Measurements from ENCODE around the gene PABPN1L.
A peak's percentile ranks its signal among the peaks of the same experiment; 100 is the strongest.

Gene PABPN1L

GRCh38 chr16:88830783-88831182, 35.7 kb downstream of the PABPN1L start:
- Histone ChIP-seq H3K27ac (ENCODE audit: poor library complexity, severe bottlenecking) (no peak overlapping the region), H3K36me3 (ENCODE audit: low read depth) (no peaks in the 10 kb centered on the region; the same call in 1 of the 2 replicates), H3K4me3 (ENCODE audit: severe bottlenecking) (no peak overlapping the region), H3K4me1 (ENCODE audit: insufficient read depth, poor library complexity, severe bottlenecking) (peaks cover 6% of the 10 kb centered on the region), H3K9me3 (ENCODE audit: severe bottlenecking) (no peaks in the 10 kb centered on the region), H3K27me3 (ENCODE audit: insufficient read depth, poor library complexity, severe bottlenecking) (no peaks in the 10 kb centered on the region)
- ATAC-seq (ENCODE audit: low read depth) = no peak
- TF ChIP-seq CTCF (IDR thresholded peaks at IDR 0.05; ENCODE audit: poor library complexity, severe bottlenecking) = no peak
- DNase-seq (ENCODE audit: low spot score) = no peak

GRCh38 chr16:88830258-88830657, 36.2 kb downstream of the PABPN1L start:
- peaks cover 6% of the 10 kb centered on the region for H3K4me1 ChIP-seq (ENCODE audit: insufficient read depth, poor library complexity, severe bottlenecking)
- ATAC-seq (ENCODE audit: low read depth) (no peak), DNase-seq (ENCODE audit: low spot score) (no peak)
- TF ChIP-seq CTCF (IDR thresholded peaks at IDR 0.05; ENCODE audit: poor library complexity, severe bottlenecking) = no peak
- H3K4me3 ChIP-seq (ENCODE audit: severe bottlenecking) = no peak overlapping the region
- H3K9me3 ChIP-seq (ENCODE audit: severe bottlenecking) = no peaks in the 10 kb centered on the region
- H3K27me3 ChIP-seq (ENCODE audit: insufficient read depth, poor library complexity, severe bottlenecking) = no peaks in the 10 kb centered on the region
- H3K36me3 ChIP-seq (ENCODE audit: low read depth) = no peaks in the 10 kb centered on the region; the same call in 1 of the 2 replicates
- no peak overlapping the region for H3K27ac ChIP-seq (ENCODE audit: poor library complexity, severe bottlenecking)

- Histone ChIP-seq H3K9me3 (ENCODE audit: severe bottlenecking) (no peaks in the 10 kb centered on the region), H3K27me3 (ENCODE audit: insufficient read depth, poor library complexity, severe bottlenecking) (no peaks in the 10 kb centered on the region), H3K36me3 (ENCODE audit: low read depth) (no peaks in the 10 kb centered on the region), H3K4me1 (ENCODE audit: insufficient read depth, poor library complexity, severe bottlenecking) (peaks cover 6% of the 10 kb centered on the region), H3K4me3 (ENCODE audit: severe bottlenecking) (no peak overlapping the region), H3K27ac (ENCODE audit: poor library complexity, severe bottlenecking) (no peak overlapping the region)
- DNase-seq (ENCODE audit: low spot score) = no peak
- no peak for TF ChIP-seq CTCF (IDR thresholded peaks at IDR 0.05; ENCODE audit: poor library complexity, severe bottlenecking)
- no peak for ATAC-seq (ENCODE audit: low read depth)
Observed at GRCh38 chr16:88828711-88829110, 37.7 kb downstream of the PABPN1L start.

- H3K27ac ChIP-seq (ENCODE audit: poor library complexity, severe bottlenecking) = no peak overlapping the region
- peaks cover 6% of the 10 kb centered on the region for H3K4me1 ChIP-seq (ENCODE audit: insufficient read depth, poor library complexity, severe bottlenecking)
- H3K9me3 ChIP-seq (ENCODE audit: severe bottlenecking) = no peaks in the 10 kb centered on the region
- ATAC-seq (ENCODE audit: low read depth) (no peak), DNase-seq (ENCODE audit: low spot score) (no peak)
- no peaks in the 10 kb centered on the region for H3K27me3 ChIP-seq (ENCODE audit: insufficient read depth, poor library complexity, severe bottlenecking)
- H3K4me3 ChIP-seq (ENCODE audit: severe bottlenecking) = no peak overlapping the region
- no peaks in the 10 kb centered on the region for H3K36me3 ChIP-seq (ENCODE audit: low read depth)
- TF ChIP-seq CTCF (IDR thresholded peaks at IDR 0.05; ENCODE audit: poor library complexity, severe bottlenecking) = no peak
Observed at GRCh38 chr16:88827727-88828126, 38.7 kb downstream of the PABPN1L start.

- Histone ChIP-seq H3K27me3 (ENCODE audit: insufficient read depth, poor library complexity, severe bottlenecking) (no peaks in the 10 kb centered on the region), H3K27ac (ENCODE audit: poor library complexity, severe bottlenecking) (no peak overlapping the region), H3K9me3 (ENCODE audit: severe bottlenecking) (no peaks in the 10 kb centered on the region), H3K4me3 (ENCODE audit: severe bottlenecking) (no peak overlapping the region), H3K36me3 (ENCODE audit: low read depth) (no peaks in the 10 kb centered on the region), H3K4me1 (ENCODE audit: insufficient read depth, poor library complexity, severe bottlenecking) (no peaks in the 10 kb centered on the region)
- DNase-seq (ENCODE audit: low spot score) (no peak), ATAC-seq (ENCODE audit: low read depth) (peak; percentile 7; the same call in 1 of the 3 replicates)
- TF ChIP-seq CTCF (IDR thresholded peaks at IDR 0.05; ENCODE audit: poor library complexity, severe bottlenecking) = no peak
Observed at GRCh38 chr16:88826070-88826840, 40.2 kb downstream of the PABPN1L start.
